Measurements from ENCODE around the gene ZDHHC24.

Gene ZDHHC24

GRCh38 chr11:66581261-66581660, 35.4 kb upstream of the ZDHHC24 start:
- no peak overlapping the region for H3K9ac ChIP-seq (ENCODE audit: low read length)
- 0 out of 2 replicates have a peak, but pooled peaks cover 7% of the 10 kb centered on the region for H3K9me3 ChIP-seq (ENCODE audit: low read length)

DNA sequence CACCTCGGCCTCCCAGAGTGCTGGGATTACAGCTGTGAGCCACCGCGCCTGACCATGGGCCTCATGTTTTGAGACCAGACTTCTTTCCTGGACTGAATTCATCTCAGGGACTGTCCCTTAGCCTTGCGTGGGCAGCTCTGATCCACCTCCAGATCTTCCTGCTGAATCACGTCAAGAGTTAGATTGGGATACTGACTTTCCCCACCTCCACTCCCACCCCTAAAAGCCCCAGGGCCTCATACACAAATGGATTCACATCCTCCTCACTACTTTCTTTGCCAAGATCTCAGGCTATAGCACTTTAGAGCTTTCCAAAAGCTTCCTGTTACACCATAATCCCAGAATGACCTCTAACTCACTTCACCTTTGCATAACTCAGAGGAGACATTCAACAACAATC, 35.0 kb upstream of the ZDHHC24 start:
- Histone ChIP-seq H3K4me3 (ENCODE audit: low read depth, low read length, poor library complexity, severe bottlenecking) (no peak overlapping the region), H2AFZ (ENCODE audit: low read length) (no peak overlapping the region), H3F3A (ENCODE audit: insufficient read depth, low read length) (no peaks in the 10 kb centered on the region), H3K4me1 (ENCODE audit: insufficient read depth, low read length, severe bottlenecking) (no peaks in the 10 kb centered on the region), H3K9me2 (ENCODE audit: low read depth, low read length) (no peaks in the 10 kb centered on the region), H3K27ac (ENCODE audit: low read depth, low read length, poor library complexity, severe bottlenecking) (no peak overlapping the region), H3K36me3 (ENCODE audit: insufficient read depth, low read length) (no peaks in the 10 kb centered on the region; the same call in 1 of the 2 replicates), H3K9me3 (ENCODE audit: low read length) (0 out of 2 replicates have a peak, but pooled peaks cover 7% of the 10 kb centered on the region), H3K9ac (ENCODE audit: low read length) (no peak overlapping the region), H3K4me2 (ENCODE audit: low read length) (no peak overlapping the region), H4K20me1 (ENCODE audit: insufficient read depth, low read length) (no peaks in the 10 kb centered on the region), H3K79me2 (ENCODE audit: insufficient read depth, low read length) (no peaks in the 10 kb centered on the region), H3K27me3 (ENCODE audit: insufficient read depth, low read length) (no peaks in the 10 kb centered on the region; the same call in 1 of the 2 replicates)
- TF ChIP-seq EZH2 (IDR thresholded peaks at IDR 0.05; ENCODE audit: borderline replicate concordance, low read length) = no peak
- TF ChIP-seq, protein P1, sequence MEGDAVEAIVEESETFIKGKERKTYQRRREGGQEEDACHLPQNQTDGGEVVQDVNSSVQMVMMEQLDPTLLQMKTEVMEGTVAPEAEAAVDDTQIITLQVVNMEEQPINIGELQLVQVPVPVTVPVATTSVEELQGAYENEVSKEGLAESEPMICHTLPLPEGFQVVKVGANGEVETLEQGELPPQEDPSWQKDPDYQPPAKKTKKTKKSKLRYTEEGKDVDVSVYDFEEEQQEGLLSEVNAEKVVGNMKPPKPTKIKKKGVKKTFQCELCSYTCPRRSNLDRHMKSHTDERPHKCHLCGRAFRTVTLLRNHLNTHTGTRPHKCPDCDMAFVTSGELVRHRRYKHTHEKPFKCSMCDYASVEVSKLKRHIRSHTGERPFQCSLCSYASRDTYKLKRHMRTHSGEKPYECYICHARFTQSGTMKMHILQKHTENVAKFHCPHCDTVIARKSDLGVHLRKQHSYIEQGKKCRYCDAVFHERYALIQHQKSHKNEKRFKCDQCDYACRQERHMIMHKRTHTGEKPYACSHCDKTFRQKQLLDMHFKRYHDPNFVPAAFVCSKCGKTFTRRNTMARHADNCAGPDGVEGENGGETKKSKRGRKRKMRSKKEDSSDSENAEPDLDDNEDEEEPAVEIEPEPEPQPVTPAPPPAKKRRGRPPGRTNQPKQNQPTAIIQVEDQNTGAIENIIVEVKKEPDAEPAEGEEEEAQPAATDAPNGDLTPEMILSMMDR (IDR thresholded peaks at IDR 0.05; ENCODE audit: low read length) = no peak

More at GRCh38 chr11:66581261-66581660, 35.4 kb upstream of the ZDHHC24 start:
- no peaks in the 10 kb centered on the region for H3K9me2 ChIP-seq (ENCODE audit: low read depth, low read length)
- H3K4me1 ChIP-seq (ENCODE audit: insufficient read depth, low read length, severe bottlenecking) = no peaks in the 10 kb centered on the region
- no peak overlapping the region for H3K4me3 ChIP-seq (ENCODE audit: low read depth, low read length, poor library complexity, severe bottlenecking)
- no peaks in the 10 kb centered on the region for H4K20me1 ChIP-seq (ENCODE audit: insufficient read depth, low read length)
- TF ChIP-seq EZH2 (IDR thresholded peaks at IDR 0.05; ENCODE audit: borderline replicate concordance, low read length) = no peak
- TF ChIP-seq, protein P1 (IDR thresholded peaks at IDR 0.05; ENCODE audit: low read length) = no peak
- H3F3A ChIP-seq (ENCODE audit: insufficient read depth, low read length) = no peaks in the 10 kb centered on the region
- H3K4me2 ChIP-seq (ENCODE audit: low read length) = no peak overlapping the region
- no peak overlapping the region for H2AFZ ChIP-seq (ENCODE audit: low read length)
- no peaks in the 10 kb centered on the region; the same call in 1 of the 2 replicates for H3K36me3 ChIP-seq (ENCODE audit: insufficient read depth, low read length)
- H3K79me2 ChIP-seq (ENCODE audit: insufficient read depth, low read length) = no peaks in the 10 kb centered on the region
- no peaks in the 10 kb centered on the region; the same call in 1 of the 2 replicates for H3K27me3 ChIP-seq (ENCODE audit: insufficient read depth, low read length)
- no peak overlapping the region for H3K27ac ChIP-seq (ENCODE audit: low read depth, low read length, poor library complexity, severe bottlenecking)

- no peaks in the 10 kb centered on the region for H3K9me2 ChIP-seq (ENCODE audit: low read depth, low read length)
- no peak overlapping the region; the same call in 1 of the 2 replicates for H3K4me2 ChIP-seq (ENCODE audit: low read length)
- H3K9me3 ChIP-seq (ENCODE audit: low read length) = 0 out of 2 replicates have a peak, but pooled peaks cover 7% of the 10 kb centered on the region
- H3K27ac ChIP-seq (ENCODE audit: low read depth, low read length, poor library complexity, severe bottlenecking) = no peak overlapping the region
- no peaks in the 10 kb centered on the region; the same call in 1 of the 2 replicates for H3K27me3 ChIP-seq (ENCODE audit: insufficient read depth, low read length)
- no peaks in the 10 kb centered on the region; the same call in 1 of the 2 replicates for H3K36me3 ChIP-seq (ENCODE audit: insufficient read depth, low read length)
- H3K4me1 ChIP-seq (ENCODE audit: insufficient read depth, low read length, severe bottlenecking) = no peaks in the 10 kb centered on the region
- no peak overlapping the region for H3K4me3 ChIP-seq (ENCODE audit: low read depth, low read length, poor library complexity, severe bottlenecking)
- H4K20me1 ChIP-seq (ENCODE audit: insufficient read depth, low read length) = no peaks in the 10 kb centered on the region
- no peaks in the 10 kb centered on the region for H3K79me2 ChIP-seq (ENCODE audit: insufficient read depth, low read length)
- H3F3A ChIP-seq (ENCODE audit: insufficient read depth, low read length) = no peaks in the 10 kb centered on the region
- H3K9ac ChIP-seq (ENCODE audit: low read length) = no peak overlapping the region
- no peak for TF ChIP-seq EZH2 (IDR thresholded peaks at IDR 0.05; ENCODE audit: borderline replicate concordance, low read length)
- TF ChIP-seq, protein P1 (IDR thresholded peaks at IDR 0.05; ENCODE audit: low read length) = peak; percentile 87
- no peak overlapping the region for H2AFZ ChIP-seq (ENCODE audit: low read length)
These were observed 33.3 kb upstream of the ZDHHC24 start for GRCh38 chr11:66579017-66579606.
